ENCODE measurements around the gene ARHGEF11. TPM values are rescaled to one million over a fixed set of nuclear protein-coding genes. Genes with fewer than 3 reads are reported as not detected.

Gene ARHGEF11
- total RNA-seq, 1 donor from 2014 or later: 43.5 TPM

GRCh38 chr1:157034137-157034800 lies 11.3 kb downstream of the ARHGEF11 start:
- Histone ChIP-seq H3K4me3 (no peak overlapping the region), H3K27me3 (no peaks in the 10 kb centered on the region), H3K4me1 (peaks cover 0 to 2% of the 10 kb centered on the region in 2 donors), H3K9me3 (no peaks in the 10 kb centered on the region), H3K36me3 (no peaks in the 10 kb centered on the region), H3K27ac (no peak overlapping the region)
- no peak for DNase-seq (ENCODE audit: low spot score in 2 of 2)
- no peak for TF ChIP-seq CTCF (IDR thresholded peaks at IDR 0.05)
- intact Hi-C loops (cut with DNase I): no loop called here

GRCh38 chr1:157033357-157033876 lies 12.1 kb downstream of the ARHGEF11 start:
- no peaks in the 10 kb centered on the region for H3K36me3 ChIP-seq
- H3K27me3 ChIP-seq: no peaks in the 10 kb centered on the region
- no peak overlapping the region for H3K27ac ChIP-seq

GRCh38 chr1:157032303-157032702 lies 13.2 kb downstream of the ARHGEF11 start:
- Histone ChIP-seq H3K4me3 (no peak overlapping the region), H3K9me3 (no peaks in the 10 kb centered on the region), H3K36me3 (no peaks in the 10 kb centered on the region), H3K4me1 (peaks cover 0 to 2% of the 10 kb centered on the region in 2 donors), H3K27me3 (no peaks in the 10 kb centered on the region), H3K27ac (no peak overlapping the region)
- DNase-seq (ENCODE audit: low spot score in 2 of 2): no peak
- TF ChIP-seq CTCF (IDR thresholded peaks at IDR 0.05): no peak
- intact Hi-C loops (cut with DNase I): no loop called here

More at GRCh38 chr1:157033357-157033876, 12.1 kb downstream of the ARHGEF11 start:
- H3K4me1 ChIP-seq: peaks cover 0 to 2% of the 10 kb centered on the region in 2 donors
- no peak for DNase-seq (ENCODE audit: low spot score in 2 of 2)
- intact Hi-C loops (cut with DNase I): no loop called here
- H3K4me3 ChIP-seq: no peak overlapping the region
- no peaks in the 10 kb centered on the region for H3K9me3 ChIP-seq
- no peak for TF ChIP-seq CTCF (IDR thresholded peaks at IDR 0.05)

GRCh38 chr1:157030728-157031127 lies 14.8 kb downstream of the ARHGEF11 start:
- Histone ChIP-seq H3K27ac (no peak overlapping the region), H3K36me3 (no peaks in the 10 kb centered on the region), H3K9me3 (no peaks in the 10 kb centered on the region), H3K4me1 (peaks cover 0 to 2% of the 10 kb centered on the region in 2 donors), H3K4me3 (no peak overlapping the region), H3K27me3 (no peaks in the 10 kb centered on the region)
- TF ChIP-seq CTCF (IDR thresholded peaks at IDR 0.05): no peak
- no peak for DNase-seq (ENCODE audit: low spot score in 2 of 2)
- intact Hi-C loops (cut with DNase I): no loop called here

- no peaks in the 10 kb centered on the region for H3K4me1 ChIP-seq
- intact Hi-C loops (cut with DNase I): no loop called here
- H3K4me3 ChIP-seq: no peak overlapping the region
- H3K27ac ChIP-seq: no peak overlapping the region
- no peak for DNase-seq (ENCODE audit: low spot score in 2 of 2)
- peaks cover 0 to 2% of the 10 kb centered on the region in 2 donors for H3K9me3 ChIP-seq
- no peaks in the 10 kb centered on the region for H3K36me3 ChIP-seq
- H3K27me3 ChIP-seq: no peaks in the 10 kb centered on the region
- no peak for TF ChIP-seq CTCF (IDR thresholded peaks at IDR 0.05)
Observed at GRCh38 chr1:157028674-157029073, 16.9 kb downstream of the ARHGEF11 start.

All from ascending aorta (tissue), 2 donors.